Endothelial cell of umbilical vein (primary cell): ENCODE measurements around the gene BMPER. TPM values are rescaled to one million over a fixed set of nuclear protein-coding genes. Genes with fewer than 3 reads are reported as not detected.

ENCODE experiments used
- BruUV-seq: library from RNA; stranded (reverse); fragments of 400-500 nt; replicated peaks from 2 replicates; lab custom pipeline; 2021; lab: Mats Ljungman, UMichigan
- CTCF ChIA-PET: fragments of 300-600, 350-600 bp; sonication (Branson Sonifier 250); formaldehyde crosslinking; loops from one replicate; lab custom pipeline; 2021; ENCODE audit warnings: antibody characterized with exemption, inconsistent platforms; lab: Charles Lee
- POLR2A ChIA-PET: fragments of 300-600, 350-600 bp; sonication (Branson Sonifier 250); formaldehyde crosslinking; loops from one replicate; lab custom pipeline; 2021; ENCODE audit warnings: antibody characterized with exemption, inconsistent platforms; lab: Charles Lee
- DNase-seq: peaks from one replicate; pipeline ENCODE4 v3.0.0-alpha.2; 2011; ENCODE audit warnings: low read depth, low spot score
- FAIRE-seq: peaks from 2 replicates; lab custom pipeline; 2011; peaks lifted over from hg19 to GRCh38; lab: Jason Lieb, UNC
- H2AFZ ChIP-seq: 2 replicates; pipeline ENCODE4 v1.6.0; 2012; ENCODE audit warnings: low read depth, low read length, control low read depth, inconsistent platforms
- H3K27ac ChIP-seq: 2 replicates; pipeline ENCODE4 v1.5.1; 2011; ENCODE audit warnings: low read depth, mild to moderate bottlenecking, control low read depth, low read length, moderate library complexity; ENCODE audit not compliant: insufficient read depth
- H3K27me3 ChIP-seq, 2 experiments: 2 replicates each; pipeline versions ENCODE4 v1.6.0 to v1.6.1; 2011; ENCODE audit warnings: low read length in 2 of 2, mixed read lengths in 1 of 2; ENCODE audit not compliant: control insufficient read depth in 2 of 2, insufficient read depth in 2 of 2
- H3K36me3 ChIP-seq, 2 experiments: 2 replicates in 1 of 2; 3 replicates in 1 of 2; pipeline ENCODE4 v1.5.1; 2011; ENCODE audit warnings: low read length in 2 of 2, mild to moderate bottlenecking in 1 of 2, moderate library complexity in 1 of 2; ENCODE audit not compliant: control insufficient read depth in 2 of 2, insufficient read depth in 2 of 2; ENCODE audit errors: extremely low read depth in 1 of 2
- H3K4me1 ChIP-seq: 3 replicates; pipeline ENCODE4 v1.5.1; 2011; ENCODE audit warnings: mild to moderate bottlenecking, low read length; ENCODE audit not compliant: control insufficient read depth, insufficient read depth; ENCODE audit errors: extremely low read depth
- H3K4me2 ChIP-seq: 2 replicates; pipeline ENCODE4 v1.6.1; 2011; ENCODE audit warnings: low read length, control low read depth, mixed read lengths; ENCODE audit not compliant: insufficient read depth
- H3K4me3 ChIP-seq, 3 experiments: fragments of 200-600 bp in 1 of 3; sonication (generic), shearing (Covaris generic) in 1 of 3; replicated peaks in 1 of 3; 2 replicates each; pipeline ENCODE4 v1.5.1; 2011 to 2016; ENCODE audit warnings: control low read depth in 3 of 3, low read length in 3 of 3, mild to moderate bottlenecking in 2 of 3, inconsistent platforms in 1 of 3, low read depth in 1 of 3, moderate library complexity in 1 of 3; ENCODE audit not compliant: insufficient read depth in 1 of 3
- H3K79me2 ChIP-seq: 2 replicates; pipeline ENCODE4 v1.6.0; 2012; ENCODE audit warnings: low read length, inconsistent platforms; ENCODE audit not compliant: control insufficient read depth, insufficient read depth
- H3K9ac ChIP-seq: replicated peaks from 2 replicates; pipeline ENCODE3; 2011; ENCODE audit warnings: low read length, control low read depth; ENCODE audit not compliant: insufficient read depth; ENCODE audit errors: extremely low read depth
- H3K9me1 ChIP-seq: replicated peaks from 3 replicates; pipeline ENCODE4 v1.6.0; 2011; ENCODE audit warnings: mild to moderate bottlenecking, low read length; ENCODE audit not compliant: control insufficient read depth, insufficient read depth; ENCODE audit errors: extremely low read depth
- H3K9me3 ChIP-seq: replicated peaks from 2 replicates; pipeline ENCODE4 v1.5.1; 2012; ENCODE audit warnings: low read length, inconsistent platforms; ENCODE audit not compliant: control insufficient read depth, insufficient read depth
- H4K20me1 ChIP-seq: replicated peaks from 2 replicates; pipeline ENCODE3; 2011; ENCODE audit warnings: mild to moderate bottlenecking, low read length; ENCODE audit not compliant: control insufficient read depth, insufficient read depth; ENCODE audit errors: extremely low read depth
- CTCF ChIP-seq, 2 donors: IDR thresholded peaks; 1 replicate in 1 of 2; 2 replicates in 1 of 2; pipeline ENCODE4 v1.5.1; 2011; ENCODE audit warnings: low read length in 2 of 2, mild to moderate bottlenecking in 2 of 2, moderate library complexity in 2 of 2, control low read depth in 1 of 2, inconsistent platforms in 1 of 2, low read depth in 1 of 2; ENCODE audit not compliant: insufficient read depth in 1 of 2; ENCODE audit errors: extremely low read depth in 1 of 2
- EZH2 ChIP-seq: IDR thresholded peaks from 2 replicates; pipeline ENCODE4 v1.6.1; 2012; ENCODE audit warnings: borderline replicate concordance, low read depth, mild to moderate bottlenecking, moderate library complexity, low read length, inconsistent platforms; ENCODE audit not compliant: severe bottlenecking
- FOS ChIP-seq: IDR thresholded peaks from 2 replicates; pipeline ENCODE4 v1.6.1; 2011; ENCODE audit warnings: mild to moderate bottlenecking, low read length, moderate library complexity, borderline replicate concordance; ENCODE audit not compliant: insufficient read depth
- GATA2 ChIP-seq: IDR thresholded peaks from 2 replicates; pipeline ENCODE4 v1.7.0; 2011; ENCODE audit warnings: low read depth, mild to moderate bottlenecking, moderate library complexity, mixed read lengths, low read length; ENCODE audit not compliant: insufficient read length, insufficient read depth
- JUN ChIP-seq: IDR thresholded peaks from 2 replicates; pipeline ENCODE4 v1.6.1; 2011; ENCODE audit warnings: borderline replicate concordance, low read depth; ENCODE audit not compliant: insufficient read length, insufficient read depth
- MAX ChIP-seq: IDR thresholded peaks from 2 replicates; pipeline ENCODE4 v1.6.1; 2011; ENCODE audit not compliant: insufficient read depth, insufficient read length
- MYC ChIP-seq: IDR thresholded peaks from one replicate; pipeline ENCODE4 v1.6.1; 2011; ENCODE audit warnings: mild to moderate bottlenecking, low read depth, low read length
- POLR2A ChIP-seq: IDR thresholded peaks from 2 replicates; pipeline ENCODE4 v1.6.1; 2012; ENCODE audit warnings: low read depth, mild to moderate bottlenecking, control low read depth, low read length
- POLR2AphosphoS5 ChIP-seq: IDR thresholded peaks from 2 replicates; pipeline ENCODE4 v1.6.1; 2012; ENCODE audit warnings: low read depth, mild to moderate bottlenecking, control low read depth, low read length, moderate library complexity; ENCODE audit not compliant: insufficient read depth
- dilution Hi-C: fragments of 300-500 bp; cut with MboI; formaldehyde crosslinking; loops from one replicate; pipeline ENCODE4 v1.15.0; 2019; ENCODE audit warnings: low sequenced_read_pairs; ENCODE audit not compliant: extremely low pct_ligation_motif_present
- intact Hi-C: fragments of 100-400 bp; cut with micrococcal nuclease; formaldehyde crosslinking; loops from one replicate; pipeline ENCODE4 v1.10.0; 2022
- polyA plus RNA-seq, 4 experiments: library from polyadenylated mRNA; depleted of rRNA in 3 of 4; stranded (reverse) in 3 of 4; unstranded in 1 of 4; fragments of >200 nt; gene quantifications; 2 replicates each; pipeline versions ENCODE4 v1.2.1 to v1.2.3, GENCODE V29; 2011 to 2012; ENCODE audit warnings: missing spikeins in 1 of 4
- total RNA-seq: library from RNA; stranded (reverse); gene quantifications from 2 replicates; pipeline ENCODE4 v1.2.3, GENCODE V29; 2021

The BMPER gene
- total and polyA plus RNA-seq, 2 donors (not counting 3 experiments of a cell fraction or from before 2014, with no cell fraction given), result 0.10 to 0.13 TPM

DNA sequence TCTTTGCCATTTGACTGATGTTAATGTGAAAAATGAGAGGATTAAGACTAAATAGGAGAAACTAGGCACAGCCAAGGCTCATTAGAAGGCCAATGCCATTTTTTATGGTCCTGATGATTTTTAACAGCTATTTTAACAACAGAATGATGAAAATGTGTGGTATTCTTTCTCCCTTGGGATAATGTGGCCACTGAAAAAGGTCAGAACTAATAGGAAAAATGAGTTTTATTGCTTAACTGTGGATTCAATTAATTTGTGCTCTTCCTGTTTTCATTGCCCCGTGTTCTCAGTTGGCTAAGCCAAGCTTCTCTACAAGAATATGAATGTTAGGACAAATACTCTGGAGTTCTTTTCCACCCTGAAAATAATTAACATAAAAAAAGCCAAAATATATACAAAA lies 56.6 kb downstream of the BMPER start:
- Histone ChIP-seq H3K4me1 (no peaks in the 10 kb centered on the region), H3K36me3 (no peaks in the 10 kb centered on the region), H3K4me2 (no peak overlapping the region), H3K27me3 (peaks cover 0 to 1% of the 10 kb centered on the region in 2 experiments), H4K20me1 (no peaks in the 10 kb centered on the region), H3K9me3 (no peaks in the 10 kb centered on the region), H3K27ac (no peak overlapping the region), H3K79me2 (no peaks in the 10 kb centered on the region), H3K4me3 (no peak overlapping the region), H3K9me1 (no peaks in the 10 kb centered on the region), H3K9ac (no peak overlapping the region), H2AFZ (no peak overlapping the region)
- TF ChIP-seq JUN (no peak), POLR2AphosphoS5 (no peak), EZH2 (no peak), FOS (no peak), GATA2 (no peak), CTCF (IDR thresholded peaks at IDR 0.05; ENCODE audit: extremely low read depth in 1 of 2, insufficient read depth in 1 of 2, low read depth in 1 of 2, low read length in 2 of 2) (no peak), MAX (no peak), MYC (no peak), POLR2A (no peak)
- FAIRE-seq (no peak), DNase-seq (no peak)
- intact Hi-C loops, result no loop called here
- ChIA-PET POLR2A (no interaction called here), CTCF (interaction anchor here (0.8 to 1.2 kb wide), 3 partner anchors 10 to 502 kb away, joined by 3 to 6 read pairs (median 4); no protein-coding TSS in a partner anchor)
- BruUV-seq, result no TSS peak
- dilution Hi-C loops, result no loop called here
